Chondrocyte (in vitro differentiated cells): ENCODE results near the gene DUSP2. TPM values are rescaled to one million over a fixed set of nuclear protein-coding genes. Genes with fewer than 3 reads are reported as not detected.
A peak's percentile ranks its signal among the peaks of the same experiment; 100 is the strongest.

Source experiments
- DNase-seq: peaks from one replicate; pipeline ENCODE4 v3.0.0; 2021; ENCODE audit warnings: mixed read lengths, low spot score
- H3K27ac Mint-ChIP-seq: one replicate; pipeline ENCODE4 v1.8.0; 2021; ENCODE audit warnings: mild to moderate bottlenecking, moderate library complexity, mixed read lengths; ENCODE audit not compliant: unreplicated experiment
- H3K27me3 Mint-ChIP-seq: 2 replicates; pipeline ENCODE4 v1.8.0; 2021; ENCODE audit warnings: low read depth, mixed read lengths
- H3K36me3 Mint-ChIP-seq: 2 replicates; pipeline ENCODE4 v1.8.0; 2021; ENCODE audit warnings: low read depth, mixed read lengths
- H3K4me1 Mint-ChIP-seq: 2 replicates; pipeline ENCODE4 v1.8.0; 2021; ENCODE audit warnings: low read depth, mild to moderate bottlenecking, mixed read lengths
- H3K4me3 Mint-ChIP-seq: one replicate; pipeline ENCODE4 v1.8.0; 2021; ENCODE audit warnings: mild to moderate bottlenecking, moderate library complexity, mixed read lengths; ENCODE audit not compliant: unreplicated experiment
- H3K9me3 Mint-ChIP-seq: 2 replicates; pipeline ENCODE4 v1.8.0; 2021; ENCODE audit warnings: low read depth, mixed read lengths
- total RNA-seq: library from RNA; stranded (reverse); gene quantifications from 3 replicates; pipeline ENCODE4 v1.2.1, GENCODE V29; 2021
- TF ChIP-seq, protein P1 (sequence below): fragments of 200-600 bp; sonication (generic); IDR thresholded peaks from 2 replicates; pipeline ENCODE4 v1.5.0; 2021; ENCODE audit warnings: antibody characterized with exemption, mild to moderate bottlenecking, moderate library complexity

Gene DUSP2
- total RNA-seq, 1 donor from 2014 or later, result 1.1 TPM

DNA sequence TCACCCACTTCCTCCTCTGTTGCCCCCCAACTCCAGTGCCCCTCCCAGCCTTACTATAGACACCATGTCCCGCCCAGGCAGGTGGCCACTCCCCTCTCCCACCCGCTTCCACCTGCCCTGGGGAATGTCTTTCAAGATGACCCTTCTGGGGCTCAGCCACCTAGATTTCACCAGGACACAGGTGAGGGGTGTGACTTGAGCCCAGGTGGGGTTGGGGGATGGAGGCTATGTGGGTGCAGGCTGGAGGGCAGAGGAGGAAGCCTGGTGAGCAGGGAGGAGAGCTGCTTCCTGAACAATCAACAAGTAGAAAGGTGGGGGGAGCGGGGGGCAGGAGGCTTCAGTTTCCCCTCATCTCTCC is 37.6 kb downstream of the DUSP2 start:
- no peak overlapping the region for H3K4me3 Mint-ChIP-seq
- peaks cover 5% of the 10 kb centered on the region for H3K36me3 Mint-ChIP-seq
- H3K4me1 Mint-ChIP-seq, result peaks cover 12% of the 10 kb centered on the region
- no peaks in the 10 kb centered on the region for H3K27me3 Mint-ChIP-seq
- H3K9me3 Mint-ChIP-seq, result peaks cover 10% of the 10 kb centered on the region
- peak; percentile 63 for DNase-seq
- no peak overlapping the region for H3K27ac Mint-ChIP-seq
- TF ChIP-seq, protein P1, sequence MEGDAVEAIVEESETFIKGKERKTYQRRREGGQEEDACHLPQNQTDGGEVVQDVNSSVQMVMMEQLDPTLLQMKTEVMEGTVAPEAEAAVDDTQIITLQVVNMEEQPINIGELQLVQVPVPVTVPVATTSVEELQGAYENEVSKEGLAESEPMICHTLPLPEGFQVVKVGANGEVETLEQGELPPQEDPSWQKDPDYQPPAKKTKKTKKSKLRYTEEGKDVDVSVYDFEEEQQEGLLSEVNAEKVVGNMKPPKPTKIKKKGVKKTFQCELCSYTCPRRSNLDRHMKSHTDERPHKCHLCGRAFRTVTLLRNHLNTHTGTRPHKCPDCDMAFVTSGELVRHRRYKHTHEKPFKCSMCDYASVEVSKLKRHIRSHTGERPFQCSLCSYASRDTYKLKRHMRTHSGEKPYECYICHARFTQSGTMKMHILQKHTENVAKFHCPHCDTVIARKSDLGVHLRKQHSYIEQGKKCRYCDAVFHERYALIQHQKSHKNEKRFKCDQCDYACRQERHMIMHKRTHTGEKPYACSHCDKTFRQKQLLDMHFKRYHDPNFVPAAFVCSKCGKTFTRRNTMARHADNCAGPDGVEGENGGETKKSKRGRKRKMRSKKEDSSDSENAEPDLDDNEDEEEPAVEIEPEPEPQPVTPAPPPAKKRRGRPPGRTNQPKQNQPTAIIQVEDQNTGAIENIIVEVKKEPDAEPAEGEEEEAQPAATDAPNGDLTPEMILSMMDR, result no peak

GRCh38 chr2:96106991-96107707 is 38.1 kb downstream of the DUSP2 start:
- peaks cover 10% of the 10 kb centered on the region for H3K9me3 Mint-ChIP-seq
- peaks cover 12% of the 10 kb centered on the region for H3K4me1 Mint-ChIP-seq
- peaks cover 5% of the 10 kb centered on the region for H3K36me3 Mint-ChIP-seq
- peak; percentile 78 for DNase-seq
- H3K27ac Mint-ChIP-seq, result no peak overlapping the region
- no peaks in the 10 kb centered on the region for H3K27me3 Mint-ChIP-seq
- no peak overlapping the region for H3K4me3 Mint-ChIP-seq
- TF ChIP-seq, protein P1, result no peak

- H3K4me1 Mint-ChIP-seq, result peaks cover 12% of the 10 kb centered on the region
- peaks cover 10% of the 10 kb centered on the region for H3K9me3 Mint-ChIP-seq
- no peaks in the 10 kb centered on the region for H3K27me3 Mint-ChIP-seq
- no peak overlapping the region for H3K4me3 Mint-ChIP-seq
- no peak for DNase-seq
- TF ChIP-seq, protein P1, result no peak
- peaks cover 5% of the 10 kb centered on the region for H3K36me3 Mint-ChIP-seq
- no peak overlapping the region for H3K27ac Mint-ChIP-seq
These were observed 39.1 kb downstream of the DUSP2 start for GRCh38 chr2:96105994-96106715.

- Mint-ChIP-seq H3K4me3 (no peak overlapping the region), H3K4me1 (peaks cover 12% of the 10 kb centered on the region), H3K27me3 (no peaks in the 10 kb centered on the region), H3K9me3 (peaks cover 10% of the 10 kb centered on the region), H3K36me3 (peaks cover 5% of the 10 kb centered on the region), H3K27ac (no peak overlapping the region)
- no peak for DNase-seq
- TF ChIP-seq, protein P1, result no peak
These were observed 39.9 kb downstream of the DUSP2 start for GRCh38 chr2:96105152-96105915.

- Mint-ChIP-seq H3K4me1 (peaks cover 12% of the 10 kb centered on the region), H3K9me3 (peaks cover 10% of the 10 kb centered on the region), H3K27me3 (no peaks in the 10 kb centered on the region), H3K36me3 (peaks cover 5% of the 10 kb centered on the region), H3K4me3 (no peak overlapping the region), H3K27ac (no peak overlapping the region)
- DNase-seq, result peak; percentile 90
- TF ChIP-seq, protein P1, result no peak
These were observed 40.8 kb downstream of the DUSP2 start for GRCh38 chr2:96104487-96104861.
